HL-60 (cell line): ENCODE data around the gene TIMM17B.
"Not testable (repeated sequence)": the region's sequence is repeated elsewhere in the genome, so short reads cannot be mapped to it uniquely, and the experiment has no call there.

Experiments used
- CTCF ChIP-seq: IDR thresholded peaks from one replicate; pipeline ENCODE4 v1.5.1; 2011; ENCODE audit warnings: low read length, control low read depth, inconsistent platforms; ENCODE audit not compliant: insufficient read depth
- POLR2AphosphoS5 ChIP-seq: IDR thresholded peaks from 2 replicates; pipeline ENCODE4 v1.6.1; 2012; ENCODE audit warnings: low read depth
- REST ChIP-seq: IDR thresholded peaks from 2 replicates; pipeline ENCODE4 v1.6.1; 2012; ENCODE audit warnings: low read depth; ENCODE audit not compliant: insufficient replicate concordance
- SPI1 ChIP-seq: IDR thresholded peaks from 2 replicates; pipeline ENCODE4 v1.6.1; 2012; ENCODE audit warnings: low read depth, mild to moderate bottlenecking, borderline replicate concordance

GRCh38 chrX:48876944-48877343 lies 20.6 kb downstream of the TIMM17B start:
- not testable (repeated sequence) for TF ChIP-seq POLR2AphosphoS5, CTCF, SPI1, REST
